NCI-H2196 (cell line): ENCODE results near the gene OR2B6.
"Not testable (repeated sequence)": the region's sequence is repeated elsewhere in the genome, so short reads cannot be mapped to it uniquely, and the experiment has no call there.

Experiments used
- DNase-seq: peaks from one replicate; lab custom pipeline; 2025; ENCODE audit not compliant: unreplicated experiment; lab: John Stamatoyannopoulos, UW

OR2B6 gene

DNA sequence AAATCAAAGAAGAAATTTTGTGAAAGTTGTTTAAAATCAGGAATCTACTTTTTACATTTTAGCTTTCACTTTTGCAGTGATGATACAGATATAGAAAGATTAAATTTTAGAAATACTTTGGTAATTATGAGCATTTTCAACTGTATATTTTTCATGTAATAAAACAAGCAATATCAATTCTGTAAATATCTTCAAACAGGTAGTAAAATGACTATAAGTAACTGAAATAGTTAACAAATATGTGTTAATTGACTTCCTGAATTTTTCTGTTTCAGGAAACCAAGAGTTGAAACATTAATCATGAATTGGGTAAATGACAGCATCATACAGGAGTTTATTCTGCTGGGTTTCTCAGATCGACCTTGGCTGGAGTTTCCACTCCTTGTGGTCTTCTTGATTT lies at the start of gene OR2B6:
Gene OR2B6 (plus strand): TSS at position 301 of the 400 bp plus-strand sequence. CDS start 0 bp downstream, at position 301.
- DNase-seq = no peak

DNA sequence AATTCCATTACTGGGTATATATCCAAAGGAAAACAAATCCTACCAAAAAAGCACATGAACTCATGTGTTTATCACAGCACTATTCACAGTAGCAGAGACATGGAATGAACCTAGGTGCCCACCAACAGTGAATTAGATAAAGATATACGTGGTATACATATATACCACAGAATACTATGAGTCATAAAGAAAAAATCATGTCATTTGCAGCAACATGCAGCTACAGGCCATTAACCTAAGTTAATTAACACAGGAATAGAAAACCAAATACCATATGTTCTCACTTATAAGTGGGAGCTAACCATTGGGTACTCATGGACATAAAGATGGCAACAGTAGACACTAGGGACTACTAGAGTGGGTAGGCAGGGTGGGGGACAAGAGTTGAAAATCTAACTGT lies 49.0 kb upstream of the OR2B6 start:
- DNase-seq = no peak

DNA sequence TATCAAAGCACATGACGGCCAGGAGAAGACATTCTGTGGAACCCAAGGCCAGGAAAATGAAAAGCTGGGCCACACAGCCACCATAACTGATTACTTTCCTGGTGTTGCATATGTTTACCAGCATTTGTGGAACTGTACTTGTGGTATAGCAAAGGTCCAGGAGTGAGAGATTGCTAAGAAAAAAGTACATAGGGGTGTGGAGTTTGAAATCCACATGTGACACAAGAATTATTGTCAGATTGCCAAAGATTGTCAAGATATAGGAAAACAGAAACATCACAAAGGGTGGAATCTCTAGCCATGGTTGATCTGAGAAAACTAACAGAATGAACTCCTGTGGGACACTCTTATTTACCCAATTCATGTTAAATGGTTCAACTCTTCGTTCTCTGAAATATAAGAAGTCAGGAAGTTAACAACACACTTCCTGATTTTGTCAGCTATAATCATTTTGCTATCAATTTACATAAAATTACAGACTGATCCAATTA lies 45.0 kb upstream of the OR2B6 start, which contains the start of gene OR2B2:
Gene OR2B2 (minus strand): TSS at position 441 of the 491 bp plus-strand sequence. CDS start 77 bp downstream, at position 364.
- DNase-seq = no peak

DNA sequence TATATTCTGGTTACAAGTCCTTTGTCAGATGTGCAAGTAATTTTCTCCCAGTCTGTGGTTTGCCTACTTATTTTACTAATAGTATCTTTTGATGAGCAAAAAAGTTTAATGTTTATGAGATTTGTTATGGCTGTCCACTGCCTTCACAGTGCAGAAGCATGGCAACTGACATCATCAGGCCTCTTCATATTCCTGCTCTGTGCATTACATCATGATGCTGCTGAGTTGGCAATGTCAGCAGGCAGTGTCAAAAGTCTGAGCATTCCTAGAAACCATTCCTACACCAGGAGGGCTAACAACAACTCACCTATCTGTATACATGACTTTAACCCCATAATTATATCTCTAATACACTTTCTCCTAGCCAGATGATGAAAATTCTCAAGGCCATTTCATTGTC lies 34.1 kb upstream of the OR2B6 start:
- DNase-seq = no peak

DNA sequence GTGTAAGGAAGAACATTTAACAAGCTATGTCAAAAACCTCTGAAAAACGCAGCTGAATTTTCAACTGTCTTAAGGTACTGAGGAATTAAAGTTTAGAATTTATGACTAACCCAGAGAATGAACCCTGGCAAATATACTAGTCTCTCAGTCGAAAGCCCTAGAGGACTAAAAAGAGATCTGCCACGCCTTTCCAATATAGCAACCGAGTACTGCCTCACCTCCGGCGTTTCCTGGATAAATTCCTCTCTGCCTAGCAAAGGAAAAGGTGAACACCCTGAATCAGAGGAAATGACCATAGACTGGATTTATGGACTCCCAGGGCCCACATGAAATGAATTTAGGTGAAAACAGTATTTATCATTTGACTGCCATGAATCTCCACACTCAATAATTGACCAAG lies 32.9 kb upstream of the OR2B6 start:
- no peak for DNase-seq

DNA sequence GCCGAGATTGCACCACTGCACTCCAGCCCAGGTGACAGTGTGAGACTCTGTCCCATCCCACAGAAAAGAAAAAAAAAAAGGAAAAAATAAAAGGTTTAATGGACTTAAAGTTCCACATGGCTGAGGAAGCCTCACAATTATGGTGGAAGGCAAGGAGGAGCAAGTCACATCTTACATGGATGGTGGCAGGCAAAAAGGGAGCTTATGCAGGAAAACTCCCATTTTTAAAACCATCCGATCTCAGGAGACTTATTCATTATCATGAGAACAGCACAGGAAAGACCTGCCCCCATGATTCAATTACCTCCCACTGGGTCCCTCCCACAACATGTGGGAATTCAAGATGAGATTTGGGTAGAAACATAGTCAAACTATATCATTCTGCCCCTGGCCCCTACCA lies 29.0 kb upstream of the OR2B6 start:
- DNase-seq = not testable (repeated sequence)

DNA sequence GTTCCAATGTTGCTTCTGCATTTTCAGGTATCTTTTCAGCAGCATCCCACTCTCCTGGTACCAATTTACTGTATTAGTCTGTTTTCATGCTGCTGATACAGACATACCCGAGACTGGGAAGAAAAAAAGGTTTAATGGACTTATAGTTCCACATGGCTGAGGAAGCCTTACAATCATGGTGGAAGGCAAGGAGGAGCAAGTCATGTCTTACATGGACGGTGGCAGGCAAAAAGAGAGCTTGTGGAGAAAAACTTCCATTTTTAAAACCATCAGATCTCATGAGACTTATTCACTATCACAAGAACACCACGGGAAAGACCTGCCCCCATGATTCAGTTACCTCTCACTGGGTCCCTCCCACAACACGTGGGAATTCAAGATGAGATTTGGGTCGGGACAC lies 27.1 kb upstream of the OR2B6 start:
- DNase-seq = not testable (repeated sequence)

DNA sequence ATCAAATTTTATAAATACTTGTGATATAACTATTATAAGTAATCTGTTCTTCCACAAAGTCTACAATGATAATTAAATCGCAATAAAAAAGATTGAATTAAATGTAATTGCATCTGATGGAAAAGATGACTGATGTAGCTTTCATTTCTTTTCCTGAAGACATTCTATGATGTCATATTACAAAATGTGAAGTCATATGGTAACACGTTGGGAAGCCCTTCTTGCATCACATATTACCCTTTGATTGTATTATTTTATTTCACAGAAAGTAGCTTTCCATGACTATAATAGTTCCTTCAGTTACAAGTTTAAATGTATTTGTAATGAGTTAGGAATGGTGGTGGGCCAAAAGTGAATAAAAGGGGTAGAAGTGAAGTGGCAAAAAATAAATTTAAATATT lies 25.8 kb upstream of the OR2B6 start:
- no peak for DNase-seq

DNA sequence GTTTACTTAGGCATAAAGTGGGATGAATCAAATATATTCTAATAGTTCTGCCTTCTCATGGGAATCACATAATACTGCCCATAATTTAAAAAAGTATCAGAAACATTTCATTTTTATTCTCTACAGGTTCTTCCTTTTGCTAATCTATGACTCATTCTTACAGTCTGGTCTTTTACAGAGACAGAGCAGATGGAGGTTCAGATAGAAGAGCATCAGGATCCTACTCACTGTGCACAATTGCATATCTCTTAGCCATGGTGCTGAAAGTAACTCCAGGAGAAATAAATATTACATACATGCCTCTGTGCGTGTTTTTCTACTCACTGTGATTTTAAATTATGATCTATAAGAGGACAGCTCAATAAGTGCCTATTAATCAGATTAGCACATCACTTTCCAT lies 16.3 kb upstream of the OR2B6 start:
- DNase-seq = no peak

DNA sequence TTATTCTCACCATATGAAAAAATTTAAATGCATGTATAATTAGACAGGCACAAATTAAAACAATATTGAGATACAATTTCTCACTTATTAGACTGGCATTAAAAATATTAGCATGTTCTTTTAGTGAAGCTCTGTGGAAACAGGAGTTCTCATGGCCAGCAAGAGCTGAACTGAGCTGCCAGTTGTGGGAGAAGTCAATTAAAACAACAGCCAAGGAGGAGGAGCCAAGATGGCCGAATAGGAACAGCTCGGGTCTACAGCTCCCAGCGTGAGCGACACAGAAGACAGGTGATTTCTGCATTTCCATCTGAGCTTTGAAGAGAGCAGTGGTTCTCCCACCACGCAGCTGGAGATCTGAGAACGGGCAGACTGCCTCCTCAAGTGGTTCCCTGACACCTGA lies 14.0 kb upstream of the OR2B6 start:
- not testable (repeated sequence) for DNase-seq

DNA sequence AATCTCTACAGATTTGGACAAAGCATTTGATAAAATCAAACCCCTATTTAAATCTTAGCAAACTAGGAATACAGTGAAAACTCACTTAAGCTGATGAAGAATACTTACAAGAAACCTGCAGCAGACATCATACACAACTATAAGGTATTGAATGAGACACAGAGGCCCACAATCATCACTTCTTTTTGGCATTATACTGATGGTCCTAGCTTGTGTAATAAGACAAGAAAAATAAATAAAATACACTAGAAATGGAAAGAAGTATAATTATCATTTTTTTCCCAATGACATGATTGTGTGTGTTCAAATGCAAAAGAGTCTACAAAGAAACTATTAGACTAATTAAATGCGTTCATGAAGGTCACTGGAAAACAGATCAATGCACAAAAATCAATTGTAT lies 8.8 kb upstream of the OR2B6 start:
- no peak for DNase-seq

DNA sequence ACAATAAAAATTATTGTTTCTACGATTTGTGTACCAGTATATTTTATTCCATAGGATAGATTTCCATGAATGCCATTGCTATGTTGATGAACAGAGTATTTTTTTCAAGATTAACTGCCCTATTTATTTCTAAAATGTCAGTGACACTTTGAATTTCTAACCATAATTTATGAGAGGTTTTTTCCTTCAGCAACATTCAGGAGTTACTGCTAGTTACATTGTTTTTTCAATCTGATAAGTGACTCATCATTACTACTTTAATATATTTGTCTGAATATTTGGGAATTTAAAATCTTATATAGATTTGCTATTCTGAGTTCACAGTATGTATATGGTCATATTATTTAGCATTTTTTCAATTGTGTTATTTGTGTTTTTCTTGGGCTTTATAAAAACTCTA lies 6.0 kb upstream of the OR2B6 start:
- no peak for DNase-seq

DNA sequence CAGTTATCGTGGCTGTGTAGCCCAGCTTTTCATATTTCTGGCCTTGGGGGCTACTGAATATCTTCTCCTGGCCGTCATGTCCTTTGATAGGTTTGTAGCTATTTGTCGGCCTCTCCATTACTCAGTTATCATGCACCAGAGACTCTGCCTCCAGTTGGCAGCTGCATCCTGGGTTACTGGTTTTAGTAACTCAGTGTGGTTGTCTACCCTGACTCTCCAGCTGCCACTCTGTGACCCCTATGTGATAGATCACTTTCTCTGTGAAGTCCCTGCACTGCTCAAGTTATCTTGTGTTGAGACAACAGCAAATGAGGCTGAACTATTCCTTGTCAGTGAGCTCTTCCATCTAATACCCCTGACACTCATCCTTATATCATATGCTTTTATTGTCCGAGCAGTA lies 475 bp downstream of the OR2B6 start:
- no peak for DNase-seq

DNA sequence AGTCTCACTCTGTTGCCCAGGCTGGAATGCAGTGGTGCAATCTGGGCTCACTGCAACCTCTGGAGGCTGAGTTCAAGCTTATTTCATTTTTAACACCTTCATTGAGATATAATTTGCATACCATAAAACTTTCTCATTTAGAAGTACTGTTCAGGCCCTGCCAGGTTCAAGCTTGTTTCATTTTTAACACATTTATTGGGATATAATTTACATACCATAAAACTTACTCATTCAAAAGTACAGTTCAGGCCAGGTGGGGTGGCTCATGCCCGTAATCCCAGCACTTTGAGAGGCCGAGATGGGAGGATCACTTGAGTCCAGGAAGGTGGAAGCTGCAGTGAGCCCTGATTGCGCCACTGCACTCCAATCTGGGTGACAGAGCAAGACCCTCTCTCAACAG lies 5.5 kb downstream of the OR2B6 start:
- DNase-seq = no peak

DNA sequence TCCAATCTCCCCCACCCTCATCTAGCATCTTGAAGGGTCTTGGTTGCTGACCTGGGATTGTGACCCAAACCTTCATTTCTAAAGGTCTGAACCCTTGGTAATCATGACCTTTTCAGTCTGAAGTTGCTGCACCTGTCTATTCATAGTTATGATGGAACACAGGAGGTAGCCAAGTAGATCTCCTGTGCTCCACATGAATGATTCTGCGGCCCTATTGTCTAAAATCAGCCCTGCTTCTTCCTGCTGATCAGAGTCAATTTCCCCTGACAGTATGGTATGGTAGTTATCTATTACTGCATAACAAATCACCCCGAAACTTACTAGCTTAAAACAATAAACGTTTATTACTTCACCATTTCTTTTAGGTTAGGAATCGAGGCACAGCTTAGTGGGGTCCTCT lies 9.0 kb downstream of the OR2B6 start:
- DNase-seq = no peak

DNA sequence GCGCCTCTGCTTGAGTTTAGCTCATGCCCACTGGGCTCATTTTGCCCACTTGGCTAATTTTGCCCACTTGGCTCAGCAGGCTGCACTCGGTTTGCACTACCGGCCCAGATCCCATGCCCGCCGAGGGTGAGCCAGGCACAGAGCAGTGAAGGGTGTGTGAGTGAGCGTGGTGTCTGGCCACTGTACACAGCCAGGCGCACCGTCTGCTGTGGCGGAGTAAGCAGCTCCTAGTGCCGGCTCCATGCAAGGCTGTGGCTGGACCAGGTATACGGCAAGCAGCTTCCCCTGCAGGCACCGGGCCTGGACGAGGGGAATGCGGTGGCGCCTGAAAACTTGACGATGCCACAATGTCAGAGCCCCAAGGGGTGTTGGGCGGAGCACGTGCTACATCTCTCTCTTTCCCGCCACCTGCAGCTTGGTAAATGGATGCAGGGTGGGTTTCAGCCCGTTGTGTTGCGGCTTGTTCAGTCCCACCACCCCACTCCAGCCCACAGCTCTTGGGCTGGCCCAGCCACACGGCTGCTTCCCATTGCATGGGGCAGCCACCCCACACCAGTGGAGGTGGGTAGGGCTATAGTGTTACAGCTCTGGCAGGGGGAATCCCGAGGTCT lies 9.9 kb downstream of the OR2B6 start:
- DNase-seq = no peak

DNA sequence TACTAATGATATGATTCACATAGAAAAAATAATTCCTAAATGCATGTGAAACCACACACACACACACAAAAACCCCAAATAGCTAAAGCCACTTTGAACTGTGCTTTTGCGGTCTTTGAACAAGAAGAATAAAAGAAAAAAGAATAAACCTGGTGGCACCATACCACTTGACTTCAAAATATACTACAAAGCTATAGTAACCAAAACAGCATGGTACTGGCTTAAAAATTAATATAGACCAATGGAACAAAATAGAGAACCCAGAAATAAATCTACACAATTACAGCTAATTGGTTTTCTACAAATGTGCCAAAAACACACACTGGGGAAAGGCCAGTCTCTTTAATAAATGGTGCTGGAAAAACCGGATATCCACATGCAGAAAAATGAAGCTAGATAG lies 13.4 kb downstream of the OR2B6 start:
- no peak for DNase-seq

DNA sequence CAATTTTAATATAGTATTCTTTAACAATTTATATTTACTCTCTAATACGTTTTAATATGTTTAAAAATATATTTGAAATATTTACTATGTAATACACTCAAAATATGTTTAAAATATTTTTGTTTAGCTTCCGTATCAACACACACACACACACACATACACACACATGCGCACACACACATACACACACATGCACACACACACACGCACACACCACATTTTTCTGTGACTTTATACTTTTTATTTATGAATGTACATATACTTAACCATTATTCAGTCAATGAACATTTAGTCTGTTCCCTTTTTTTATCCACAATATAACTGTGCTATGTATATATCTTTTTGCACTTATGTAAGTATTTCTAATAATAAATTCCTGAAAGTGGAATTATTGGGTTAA lies 15.7 kb downstream of the OR2B6 start:
- no peak for DNase-seq

DNA sequence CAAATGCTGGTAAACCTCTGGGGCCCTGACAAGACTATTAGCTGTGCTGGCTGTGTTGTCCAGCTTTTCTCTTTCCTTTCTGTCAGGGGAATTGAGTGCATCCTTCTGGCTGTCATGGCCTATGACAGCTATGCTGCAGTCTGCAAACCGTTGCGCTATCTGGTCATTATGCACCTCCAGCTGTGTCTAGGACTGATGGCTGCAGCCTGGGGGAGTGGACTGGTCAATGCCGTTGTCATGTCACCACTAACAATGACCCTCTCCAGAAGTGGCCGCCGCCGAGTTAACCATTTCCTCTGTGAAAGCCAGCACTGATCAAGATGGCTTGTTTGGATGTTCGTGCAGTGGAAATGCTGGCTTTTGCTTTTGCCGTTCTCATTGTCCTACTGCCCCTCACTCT lies 20.3 kb downstream of the OR2B6 start:
- no peak for DNase-seq

DNA sequence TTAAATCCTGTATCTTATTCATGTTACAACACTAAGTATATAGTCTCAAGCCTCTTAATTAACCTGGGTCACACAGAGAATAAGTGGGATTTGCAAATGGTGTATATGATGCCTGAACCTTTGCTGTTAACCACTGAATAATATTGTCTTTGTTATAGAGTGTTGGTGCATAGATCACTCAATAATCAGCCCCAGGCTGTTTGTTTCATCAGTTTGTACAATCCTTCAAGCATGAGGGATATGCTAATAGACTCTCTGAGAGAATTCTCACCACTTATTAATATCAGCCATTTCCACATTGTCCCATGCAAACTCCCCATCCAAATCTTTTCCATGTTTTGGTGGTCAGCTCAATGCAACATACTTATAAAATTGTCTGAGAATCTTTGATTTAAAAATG lies 21.7 kb downstream of the OR2B6 start:
- DNase-seq = no peak

DNA sequence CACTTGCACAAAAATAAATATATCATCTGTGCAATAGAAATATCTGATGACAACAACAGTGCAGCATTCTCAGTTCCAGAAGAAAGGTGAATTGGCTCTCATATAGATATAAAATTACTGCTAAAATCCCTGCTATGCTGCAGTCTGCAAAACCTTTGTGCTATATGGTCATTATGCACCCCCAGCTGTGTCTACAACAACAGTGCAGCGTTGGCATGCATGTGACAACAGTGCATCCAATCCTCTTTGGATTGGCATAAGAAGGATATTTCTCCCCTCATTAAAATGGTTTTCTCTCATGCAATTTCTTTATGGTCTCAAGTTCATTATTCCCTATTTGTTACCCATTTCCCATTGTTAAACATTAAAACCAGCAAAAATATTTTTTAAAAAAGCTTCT lies 23.1 kb downstream of the OR2B6 start:
- DNase-seq = no peak

DNA sequence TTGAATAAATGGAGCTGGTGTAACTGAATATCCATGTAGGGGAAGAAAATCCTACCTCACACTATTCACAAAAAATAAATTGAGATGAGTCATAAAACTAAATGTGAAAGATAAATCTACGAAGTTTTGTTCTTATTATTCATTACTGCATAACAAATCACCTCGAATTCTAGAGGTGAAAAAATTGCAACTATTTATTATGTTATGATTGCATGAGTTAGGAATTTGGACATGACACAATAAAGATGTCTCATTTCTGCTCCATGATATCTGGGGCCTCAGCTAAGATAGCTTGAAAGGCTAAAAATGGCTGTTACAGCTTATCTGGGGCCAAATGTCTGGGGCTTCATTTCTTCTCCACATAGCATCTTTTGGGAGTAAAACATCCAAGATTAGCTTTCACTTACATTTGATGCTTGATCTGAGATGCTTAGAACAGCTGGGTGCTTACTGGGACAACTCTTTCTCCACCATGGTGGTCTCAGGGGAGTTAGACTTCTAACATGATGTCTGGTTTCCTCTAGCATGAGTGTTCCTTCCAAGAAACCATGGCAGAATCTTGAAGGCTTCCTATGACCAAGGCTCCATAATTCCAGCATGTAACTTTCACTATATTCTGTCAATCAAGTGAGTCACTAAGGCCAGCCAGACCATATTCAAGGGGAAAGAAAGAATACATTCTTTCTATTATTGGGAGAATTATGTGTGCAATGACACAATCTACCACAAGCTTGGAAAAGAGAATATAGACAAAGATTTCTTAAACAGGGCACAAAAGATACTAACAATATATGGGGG lies 30.1 kb downstream of the OR2B6 start:
- DNase-seq = no peak

DNA sequence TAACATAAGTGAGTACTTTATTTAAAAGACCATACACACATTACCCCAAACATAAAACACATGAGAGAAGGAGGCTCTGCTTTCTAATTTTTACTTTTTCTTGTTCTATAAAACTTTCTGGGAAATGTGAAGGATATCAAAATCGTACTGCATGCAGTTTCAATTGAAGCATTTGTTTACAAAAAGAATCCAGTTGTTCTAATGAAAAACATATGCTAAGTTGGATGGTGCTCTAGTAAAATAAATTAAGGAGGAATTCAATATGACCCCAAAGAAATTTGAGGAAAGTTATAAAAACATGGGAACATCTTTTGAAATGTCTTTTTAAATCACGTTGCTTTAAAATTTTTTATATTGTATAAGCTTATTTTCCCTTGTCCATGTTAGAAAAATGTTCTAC lies 37.6 kb downstream of the OR2B6 start:
- no peak for DNase-seq
